ENCODE data around the gene CACNA1S.

DNA sequence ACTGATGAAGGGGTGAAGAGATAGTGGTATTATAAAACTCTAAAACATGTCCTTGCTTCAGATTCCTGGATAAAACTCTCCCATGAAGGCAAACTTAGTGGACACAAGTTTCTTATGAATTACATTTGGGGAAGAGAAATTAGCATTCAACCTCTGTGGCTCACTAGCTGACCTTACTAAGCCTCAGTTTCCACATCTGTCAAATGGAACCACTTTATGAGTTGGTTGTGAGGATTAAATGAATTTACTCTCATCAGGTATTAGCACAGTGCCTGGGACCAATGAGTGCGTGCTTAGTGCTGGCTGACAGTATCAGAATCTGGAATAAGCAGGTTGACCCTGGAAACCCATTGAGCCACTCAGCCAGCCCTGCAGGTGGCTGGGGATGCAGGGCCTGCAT lies 2.6 kb downstream of the CACNA1S start:
- TF ChIP-seq, protein P1, sequence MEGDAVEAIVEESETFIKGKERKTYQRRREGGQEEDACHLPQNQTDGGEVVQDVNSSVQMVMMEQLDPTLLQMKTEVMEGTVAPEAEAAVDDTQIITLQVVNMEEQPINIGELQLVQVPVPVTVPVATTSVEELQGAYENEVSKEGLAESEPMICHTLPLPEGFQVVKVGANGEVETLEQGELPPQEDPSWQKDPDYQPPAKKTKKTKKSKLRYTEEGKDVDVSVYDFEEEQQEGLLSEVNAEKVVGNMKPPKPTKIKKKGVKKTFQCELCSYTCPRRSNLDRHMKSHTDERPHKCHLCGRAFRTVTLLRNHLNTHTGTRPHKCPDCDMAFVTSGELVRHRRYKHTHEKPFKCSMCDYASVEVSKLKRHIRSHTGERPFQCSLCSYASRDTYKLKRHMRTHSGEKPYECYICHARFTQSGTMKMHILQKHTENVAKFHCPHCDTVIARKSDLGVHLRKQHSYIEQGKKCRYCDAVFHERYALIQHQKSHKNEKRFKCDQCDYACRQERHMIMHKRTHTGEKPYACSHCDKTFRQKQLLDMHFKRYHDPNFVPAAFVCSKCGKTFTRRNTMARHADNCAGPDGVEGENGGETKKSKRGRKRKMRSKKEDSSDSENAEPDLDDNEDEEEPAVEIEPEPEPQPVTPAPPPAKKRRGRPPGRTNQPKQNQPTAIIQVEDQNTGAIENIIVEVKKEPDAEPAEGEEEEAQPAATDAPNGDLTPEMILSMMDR (IDR thresholded peaks at IDR 0.05; ENCODE audit: insufficient read depth, low read depth, low read length) = no peak
- no peak for TF ChIP-seq EZH2 (IDR thresholded peaks at IDR 0.05; ENCODE audit: insufficient read depth, low read length)

Measured in astrocyte (in vitro differentiated cells and primary cell).